Activated naive CD4-positive, alpha-beta T cell treated with anti-CD3 and anti-CD28 coated beads, Interleukin-2, amount 50 U/mL, for 24 hours (primary cell): ENCODE data around the gene THSD4.

Experiments
- H3K27ac Mint-ChIP-seq: one replicate; pipeline ENCODE4 v1.8.0; 2021; ENCODE audit warnings: mild to moderate bottlenecking, mixed read lengths
- H3K27me3 Mint-ChIP-seq: one replicate; pipeline ENCODE4 v1.8.0; 2021; ENCODE audit warnings: mixed read lengths
- H3K36me3 Mint-ChIP-seq: one replicate; pipeline ENCODE4 v1.8.0; 2021; ENCODE audit warnings: mixed read lengths
- H3K4me1 Mint-ChIP-seq: one replicate; pipeline ENCODE4 v1.8.0; 2021; ENCODE audit warnings: mixed read lengths
- H3K4me3 Mint-ChIP-seq: one replicate; pipeline ENCODE4 v1.8.0; 2021; ENCODE audit warnings: mild to moderate bottlenecking, mixed read lengths
- H3K9me3 Mint-ChIP-seq: one replicate; pipeline ENCODE4 v1.8.0; 2021; ENCODE audit warnings: mixed read lengths

THSD4 gene

GRCh38 chr15:71543413-71543812 is 428.1 kb downstream of the THSD4 start:
- Mint-ChIP-seq H3K9me3 (no peaks in the 10 kb centered on the region), H3K4me3 (no peak overlapping the region), H3K27me3 (peaks cover 10% of the 10 kb centered on the region)

GRCh38 chr15:71545223-71545760 is 430.0 kb downstream of the THSD4 start:
- no peaks in the 10 kb centered on the region for H3K4me1 Mint-ChIP-seq
- peaks cover 1% of the 10 kb centered on the region for H3K36me3 Mint-ChIP-seq
- no peaks in the 10 kb centered on the region for H3K9me3 Mint-ChIP-seq
- H3K27ac Mint-ChIP-seq: no peak overlapping the region
- no peak overlapping the region for H3K4me3 Mint-ChIP-seq
- H3K27me3 Mint-ChIP-seq: peaks cover 10% of the 10 kb centered on the region

More at GRCh38 chr15:71543413-71543812, 428.1 kb downstream of the THSD4 start:
- Mint-ChIP-seq H3K27ac (no peak overlapping the region), H3K36me3 (peaks cover 1% of the 10 kb centered on the region), H3K4me1 (no peaks in the 10 kb centered on the region)

- Mint-ChIP-seq H3K9me3 (no peaks in the 10 kb centered on the region), H3K36me3 (peaks cover 1% of the 10 kb centered on the region), H3K4me1 (no peaks in the 10 kb centered on the region)
Observed at GRCh38 chr15:71545923-71546322, 430.7 kb downstream of the THSD4 start.

GRCh38 chr15:71547011-71547410 is 431.7 kb downstream of the THSD4 start:
- H3K27ac Mint-ChIP-seq: no peak overlapping the region
- H3K4me1 Mint-ChIP-seq: no peaks in the 10 kb centered on the region
- H3K9me3 Mint-ChIP-seq: no peaks in the 10 kb centered on the region
- peaks cover 1% of the 10 kb centered on the region for H3K36me3 Mint-ChIP-seq
- peaks cover 9% of the 10 kb centered on the region for H3K27me3 Mint-ChIP-seq
- no peak overlapping the region for H3K4me3 Mint-ChIP-seq

More at GRCh38 chr15:71545923-71546322, 430.7 kb downstream of the THSD4 start:
- Mint-ChIP-seq H3K4me3 (no peak overlapping the region), H3K27me3 (peaks cover 10% of the 10 kb centered on the region), H3K27ac (no peak overlapping the region)

GRCh38 chr15:71548401-71548807 is 433.1 kb downstream of the THSD4 start:
- Mint-ChIP-seq H3K9me3 (no peaks in the 10 kb centered on the region), H3K27me3 (peaks cover 4% of the 10 kb centered on the region), H3K4me1 (no peaks in the 10 kb centered on the region)

GRCh38 chr15:71549091-71549490 is 433.8 kb downstream of the THSD4 start:
- peaks cover 4% of the 10 kb centered on the region for H3K27me3 Mint-ChIP-seq
- H3K27ac Mint-ChIP-seq: no peak overlapping the region
- no peaks in the 10 kb centered on the region for H3K4me1 Mint-ChIP-seq
- H3K9me3 Mint-ChIP-seq: no peaks in the 10 kb centered on the region
- H3K36me3 Mint-ChIP-seq: no peaks in the 10 kb centered on the region
- no peak overlapping the region for H3K4me3 Mint-ChIP-seq

More at GRCh38 chr15:71548401-71548807, 433.1 kb downstream of the THSD4 start:
- Mint-ChIP-seq H3K36me3 (no peaks in the 10 kb centered on the region), H3K4me3 (no peak overlapping the region), H3K27ac (no peak overlapping the region)

GRCh38 chr15:71549697-71550096 is 434.4 kb downstream of the THSD4 start:
- H3K4me3 Mint-ChIP-seq: no peak overlapping the region
- H3K27ac Mint-ChIP-seq: no peak overlapping the region
- no peaks in the 10 kb centered on the region for H3K36me3 Mint-ChIP-seq
- H3K9me3 Mint-ChIP-seq: no peaks in the 10 kb centered on the region
- no peaks in the 10 kb centered on the region for H3K4me1 Mint-ChIP-seq
- peaks cover 4% of the 10 kb centered on the region for H3K27me3 Mint-ChIP-seq

GRCh38 chr15:71551566-71551965 is 436.3 kb downstream of the THSD4 start:
- Mint-ChIP-seq H3K9me3 (no peaks in the 10 kb centered on the region), H3K4me3 (no peak overlapping the region), H3K27ac (no peak overlapping the region), H3K36me3 (no peaks in the 10 kb centered on the region), H3K4me1 (no peaks in the 10 kb centered on the region), H3K27me3 (peaks cover 5% of the 10 kb centered on the region)

- H3K4me3 Mint-ChIP-seq: no peak overlapping the region
- H3K27me3 Mint-ChIP-seq: peaks cover 16% of the 10 kb centered on the region
- H3K9me3 Mint-ChIP-seq: no peaks in the 10 kb centered on the region
- no peak overlapping the region for H3K27ac Mint-ChIP-seq
- no peaks in the 10 kb centered on the region for H3K36me3 Mint-ChIP-seq
- H3K4me1 Mint-ChIP-seq: no peaks in the 10 kb centered on the region
Observed at GRCh38 chr15:71559098-71559497, 443.8 kb downstream of the THSD4 start.

- Mint-ChIP-seq H3K4me1 (no peaks in the 10 kb centered on the region), H3K36me3 (no peaks in the 10 kb centered on the region), H3K27ac (no peak overlapping the region), H3K9me3 (no peaks in the 10 kb centered on the region), H3K4me3 (no peak overlapping the region), H3K27me3 (peaks cover 16% of the 10 kb centered on the region)
Observed at GRCh38 chr15:71559616-71560015, 444.3 kb downstream of the THSD4 start.

- Mint-ChIP-seq H3K27me3 (peaks cover 13% of the 10 kb centered on the region), H3K9me3 (no peaks in the 10 kb centered on the region), H3K27ac (no peak overlapping the region), H3K4me3 (no peak overlapping the region), H3K36me3 (no peaks in the 10 kb centered on the region), H3K4me1 (no peaks in the 10 kb centered on the region)
Observed at GRCh38 chr15:71562251-71562650, 447.0 kb downstream of the THSD4 start.

GRCh38 chr15:71564217-71564616 is 448.9 kb downstream of the THSD4 start:
- Mint-ChIP-seq H3K36me3 (no peaks in the 10 kb centered on the region), H3K27me3 (peaks cover 17% of the 10 kb centered on the region)

GRCh38 chr15:71565006-71565405 is 449.7 kb downstream of the THSD4 start:
- Mint-ChIP-seq H3K36me3 (no peaks in the 10 kb centered on the region), H3K4me1 (no peaks in the 10 kb centered on the region), H3K27me3 (peaks cover 13% of the 10 kb centered on the region), H3K4me3 (no peak overlapping the region), H3K27ac (no peak overlapping the region), H3K9me3 (peaks cover 6% of the 10 kb centered on the region)

More at GRCh38 chr15:71564217-71564616, 448.9 kb downstream of the THSD4 start:
- peaks cover 4% of the 10 kb centered on the region for H3K9me3 Mint-ChIP-seq
- H3K4me3 Mint-ChIP-seq: no peak overlapping the region
- H3K27ac Mint-ChIP-seq: no peak overlapping the region
- no peaks in the 10 kb centered on the region for H3K4me1 Mint-ChIP-seq

GRCh38 chr15:71565631-71566160 is 450.4 kb downstream of the THSD4 start:
- peaks cover 6% of the 10 kb centered on the region for H3K9me3 Mint-ChIP-seq
- H3K4me1 Mint-ChIP-seq: no peaks in the 10 kb centered on the region
- peaks cover 15% of the 10 kb centered on the region for H3K27me3 Mint-ChIP-seq
- no peak overlapping the region for H3K4me3 Mint-ChIP-seq
- H3K27ac Mint-ChIP-seq: no peak overlapping the region
- no peaks in the 10 kb centered on the region for H3K36me3 Mint-ChIP-seq

GRCh38 chr15:71566226-71566625 is 451.0 kb downstream of the THSD4 start:
- H3K27ac Mint-ChIP-seq: no peak overlapping the region
- H3K27me3 Mint-ChIP-seq: peaks cover 13% of the 10 kb centered on the region

GRCh38 chr15:71567173-71567572 is 451.9 kb downstream of the THSD4 start:
- Mint-ChIP-seq H3K27me3 (peaks cover 16% of the 10 kb centered on the region), H3K36me3 (no peaks in the 10 kb centered on the region), H3K27ac (no peak overlapping the region), H3K9me3 (peaks cover 6% of the 10 kb centered on the region), H3K4me3 (no peak overlapping the region), H3K4me1 (no peaks in the 10 kb centered on the region)

More at GRCh38 chr15:71566226-71566625, 451.0 kb downstream of the THSD4 start:
- H3K36me3 Mint-ChIP-seq: no peaks in the 10 kb centered on the region
- no peaks in the 10 kb centered on the region for H3K4me1 Mint-ChIP-seq
- no peak overlapping the region for H3K4me3 Mint-ChIP-seq
- peaks cover 6% of the 10 kb centered on the region for H3K9me3 Mint-ChIP-seq

GRCh38 chr15:71568227-71568626 is 453.0 kb downstream of the THSD4 start:
- Mint-ChIP-seq H3K4me3 (no peak overlapping the region), H3K4me1 (no peaks in the 10 kb centered on the region), H3K36me3 (no peaks in the 10 kb centered on the region), H3K27ac (no peak overlapping the region), H3K27me3 (peaks cover 13% of the 10 kb centered on the region), H3K9me3 (peaks cover 6% of the 10 kb centered on the region)
